Left colon (tissue), 2 donors: ENCODE results near the gene ACTL7B. TPM values are rescaled to one million over a fixed set of nuclear protein-coding genes. Genes with fewer than 3 reads are reported as not detected.
"Not testable (repeated sequence)": the region's sequence is repeated elsewhere in the genome, so short reads cannot be mapped to it uniquely, and the experiment has no call there.

Experiments used
- ATAC-seq: fragments of 200-7000 bp; cut with Tn5 transposase; one replicate; pipeline ENCODE4 v1.9.1; 2020; ENCODE audit warnings: mild to moderate bottlenecking, moderate library complexity
- DNase-seq, 2 donors: peaks; one replicate each; pipeline ENCODE4 v3.0.0-alpha.2; 2020
- intact Hi-C, 2 donors: fragments of 100-400 bp; cut with DNase I in 1 of 2; cut with micrococcal nuclease in 1 of 2; formaldehyde crosslinking; loops; one replicate each; pipeline versions ENCODE4 v1.11.2 to v1.14.0; 2022; cut with DNase I, micrococcal nuclease
- long read RNA-seq: library from polyadenylated mRNA; unstranded; transcript quantifications from one replicate; pipeline ENCODE4 v2.0.0, GENCODE V29; 2021
- total RNA-seq, 2 donors: library from RNA; stranded (reverse); fragmentation: NEBNext Ultra II Directional; extraction: Animal tissue kit (Norgen Biotek cat#: 25700); gene quantifications; one replicate each; pipeline ENCODE4 v1.2.1, GENCODE V29; 2021
- donor health status: DM: no; HTN: no; CAD: no.
- donor health status: DM: yes; HTN: yes; CAD: no.

The ACTL7B gene
- not detected for total RNA-seq
- long read RNA-seq, result 0 reads

GRCh38 chr9:108855888-108856287 is at the start of gene ACTL7B:
Gene ACTL7B (minus strand): TSS chr9:108855986. CDS start chr9:108855930, 56 bp downstream.
- intact Hi-C loops, result no loop called here
- DNase-seq (no peak), ATAC-seq (no peak)

DNA sequence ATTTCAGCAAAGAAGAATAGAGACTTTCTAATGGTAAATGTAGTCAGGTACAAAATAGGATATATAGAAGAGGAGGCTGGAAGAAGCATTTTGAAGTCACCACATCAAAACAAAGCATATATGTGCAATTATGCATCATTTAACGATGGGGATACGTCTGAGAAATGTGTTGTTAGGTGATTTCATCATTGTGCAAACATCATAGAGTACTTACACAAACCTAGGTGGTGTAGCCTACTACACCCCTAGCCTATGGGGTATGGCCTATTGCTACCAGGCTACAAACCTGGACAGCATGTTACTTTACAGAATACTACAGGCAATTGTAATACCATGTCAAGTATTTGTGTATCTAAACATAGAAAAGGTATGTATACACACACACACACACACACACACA is 49.7 kb upstream of the ACTL7B start:
- DNase-seq (no peak), ATAC-seq (no peak)
- intact Hi-C loops, result no loop called here

DNA sequence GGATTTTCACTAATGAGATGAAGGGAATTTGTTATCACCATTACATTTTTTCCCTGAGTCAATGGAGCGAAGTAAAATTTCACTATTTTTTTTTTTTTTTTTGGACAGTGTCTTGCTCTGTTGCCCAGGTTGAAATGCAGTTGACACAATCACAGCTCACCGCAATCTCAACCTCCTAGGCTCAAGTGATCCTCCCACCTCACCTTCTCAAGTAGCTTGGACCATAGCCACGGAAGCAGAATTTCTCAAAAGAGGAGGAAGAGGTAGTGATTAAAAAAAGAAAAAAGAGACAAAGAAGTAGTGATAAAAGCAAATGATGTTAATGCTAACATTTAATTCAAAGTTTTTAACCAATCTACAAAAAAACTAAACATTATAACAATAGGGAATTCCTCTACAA is 48.4 kb upstream of the ACTL7B start:
- intact Hi-C loops, result no loop called here
- ATAC-seq (no peak), DNase-seq (no peak)

DNA sequence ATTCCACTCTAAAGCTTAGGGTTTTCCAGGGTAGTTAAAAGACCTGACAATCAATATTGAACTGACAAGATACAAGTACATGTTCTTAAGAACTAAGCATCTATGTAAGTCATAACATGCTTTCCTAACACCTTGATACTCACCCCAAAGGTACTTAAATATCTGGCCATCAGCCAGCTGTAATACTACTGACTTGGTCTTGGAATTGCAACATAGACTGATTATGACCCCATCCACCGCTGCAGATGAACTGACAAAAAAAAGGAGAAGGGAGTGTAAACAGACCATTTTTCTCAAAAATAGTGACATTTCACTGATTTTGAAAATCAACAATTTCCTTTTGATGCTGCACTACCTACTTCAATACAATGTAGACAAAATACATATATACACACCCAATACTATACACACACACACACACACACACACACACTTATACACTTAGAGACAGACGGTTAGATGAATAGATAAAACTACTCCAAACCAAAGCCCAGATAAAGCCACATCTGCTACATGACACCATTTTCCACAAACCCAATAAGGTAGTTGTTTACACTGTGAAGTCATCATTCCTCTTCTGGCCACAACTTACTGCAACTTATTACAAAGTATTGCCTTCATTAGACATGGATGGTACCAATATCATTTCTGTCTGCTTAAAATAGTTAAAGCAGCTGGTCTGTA is 47.8 kb upstream of the ACTL7B start:
- ATAC-seq, result no peak
- intact Hi-C loops, result no loop called here

DNA sequence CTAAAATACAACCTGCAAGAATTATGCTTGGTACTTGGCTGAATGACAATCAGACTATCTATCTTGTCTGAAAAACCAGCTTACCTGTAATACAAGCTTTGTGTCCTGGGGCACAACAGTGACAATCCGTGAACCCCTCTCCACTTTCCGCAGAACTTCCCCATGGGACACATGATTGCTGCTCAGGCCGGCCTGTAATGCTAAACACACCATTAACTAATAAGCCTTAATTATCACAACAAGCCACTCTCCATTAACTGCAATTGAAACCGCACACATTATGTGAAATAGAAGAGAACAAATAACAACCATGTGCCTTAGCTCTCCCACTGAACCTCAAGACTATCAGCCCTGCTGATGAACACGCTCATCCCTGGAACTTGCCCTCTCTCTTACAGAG is 44.4 kb upstream of the ACTL7B start:
- ATAC-seq, result no peak
- DNase-seq, result no peak
- intact Hi-C loops, result no loop called here

More for the DNA sequence above, 47.8 kb upstream of the ACTL7B start:
- no peak for DNase-seq

GRCh38 chr9:108899023-108899695 is 43.4 kb upstream of the ACTL7B start:
- ATAC-seq, intact Hi-C loops, DNase-seq: not testable (repeated sequence)

DNA sequence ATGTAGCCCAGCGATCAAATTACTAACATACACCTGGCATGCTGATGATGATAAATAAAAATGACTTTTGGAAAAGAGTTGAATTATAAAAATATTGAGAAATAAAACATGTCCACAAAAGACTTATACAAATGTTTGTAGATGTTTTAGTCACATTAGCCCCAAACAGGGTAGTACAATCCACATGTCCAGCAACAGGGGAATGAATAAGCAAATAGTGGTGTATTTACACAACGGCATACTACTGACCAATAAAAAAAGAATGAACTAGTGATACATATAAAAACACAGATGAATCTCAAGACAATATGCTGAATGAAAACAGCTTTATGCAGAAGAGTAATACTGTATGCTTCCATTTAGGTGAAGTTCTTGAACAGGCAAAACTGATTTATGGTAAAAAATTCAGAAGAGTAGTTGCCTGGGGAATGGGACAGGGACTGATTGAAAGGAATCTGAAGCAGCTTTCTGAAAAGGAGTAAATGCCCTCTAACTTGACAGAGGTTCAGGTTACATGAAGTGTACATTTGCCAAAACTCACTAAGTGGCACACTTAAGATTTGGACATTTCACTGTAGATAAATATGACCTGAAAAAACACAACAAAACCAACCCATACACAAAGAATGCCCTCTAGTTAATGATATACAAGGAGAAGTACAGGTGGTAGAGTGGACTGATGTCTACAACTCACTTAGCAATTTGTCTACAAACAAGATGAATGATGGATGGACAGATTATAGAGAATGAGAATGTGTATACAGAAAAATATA is 41.7 kb upstream of the ACTL7B start:
- ATAC-seq, result no peak
- no peak for DNase-seq
- intact Hi-C loops, result no loop called here

GRCh38 chr9:108894225-108894997 is 38.6 kb upstream of the ACTL7B start:
- ATAC-seq, result no peak
- intact Hi-C loops, result no loop called here
- no peak for DNase-seq

DNA sequence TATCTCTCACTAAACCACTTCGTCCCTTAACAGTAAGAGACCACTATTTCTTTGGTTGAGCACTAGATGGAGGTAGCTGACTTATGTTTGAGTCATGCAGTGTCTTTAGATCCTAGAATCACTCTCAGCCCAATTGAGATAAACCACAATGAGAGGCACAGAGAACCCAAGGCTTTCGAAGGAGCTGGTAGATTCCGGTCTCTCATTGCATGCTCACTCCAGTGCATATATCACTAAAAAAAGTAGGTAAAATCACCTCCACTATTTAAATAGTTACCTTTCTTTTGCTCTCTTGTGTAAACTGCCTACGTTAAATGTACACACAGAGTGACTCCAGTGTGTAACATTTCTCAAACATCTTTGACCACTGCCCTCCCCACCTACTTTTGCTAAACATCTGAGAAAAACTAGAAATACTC is 33.9 kb upstream of the ACTL7B start:
- ATAC-seq, result no peak
- DNase-seq, result no peak
- intact Hi-C loops, result no loop called here

DNA sequence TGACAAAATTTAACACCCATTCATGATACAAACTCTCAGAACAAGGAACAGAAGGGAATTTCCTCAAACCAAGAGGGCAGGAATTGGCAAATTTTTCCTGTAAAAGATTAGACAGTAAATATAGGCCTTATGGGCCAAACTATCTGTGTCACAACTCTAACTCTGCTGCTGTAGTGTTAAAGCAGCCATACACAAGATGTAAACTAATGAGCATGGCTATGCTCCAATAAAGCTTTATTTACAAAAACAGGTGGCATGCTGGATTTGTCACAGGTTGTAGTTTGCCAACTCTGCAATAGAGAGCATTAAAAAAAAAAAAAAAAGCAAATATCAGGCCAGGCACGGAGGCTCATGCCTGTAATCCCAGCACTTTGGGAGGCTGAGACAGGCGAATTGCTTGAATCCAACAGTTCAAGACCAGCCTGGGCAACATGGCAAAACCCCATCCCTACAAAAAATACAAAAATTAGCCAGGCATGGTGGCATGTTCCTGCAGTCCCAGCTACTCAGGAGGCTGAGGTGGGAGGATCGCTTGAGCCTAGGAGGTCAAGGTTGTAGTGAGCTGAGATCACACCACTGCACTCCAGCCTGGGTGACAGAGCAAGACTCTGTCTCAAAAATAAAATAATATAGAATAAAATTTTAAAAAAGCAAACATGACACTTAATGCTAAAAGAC is 30.9 kb upstream of the ACTL7B start:
- intact Hi-C loops, DNase-seq: not testable (repeated sequence)
- peak; percentile 42 for ATAC-seq

GRCh38 chr9:108885643-108886348 is 30.0 kb upstream of the ACTL7B start:
- DNase-seq (peak; percentile 15 to 41), ATAC-seq (peak; percentile 69)
- intact Hi-C loops, result no loop called here

- intact Hi-C loops, result no loop called here
- ATAC-seq, result no peak
- no peak for DNase-seq
These were observed 28.9 kb upstream of the ACTL7B start for GRCh38 chr9:108884701-108885100.

GRCh38 chr9:108883085-108883484 is 27.3 kb upstream of the ACTL7B start:
- DNase-seq (no peak), ATAC-seq (no peak)
- intact Hi-C loops, result no loop called here

DNA sequence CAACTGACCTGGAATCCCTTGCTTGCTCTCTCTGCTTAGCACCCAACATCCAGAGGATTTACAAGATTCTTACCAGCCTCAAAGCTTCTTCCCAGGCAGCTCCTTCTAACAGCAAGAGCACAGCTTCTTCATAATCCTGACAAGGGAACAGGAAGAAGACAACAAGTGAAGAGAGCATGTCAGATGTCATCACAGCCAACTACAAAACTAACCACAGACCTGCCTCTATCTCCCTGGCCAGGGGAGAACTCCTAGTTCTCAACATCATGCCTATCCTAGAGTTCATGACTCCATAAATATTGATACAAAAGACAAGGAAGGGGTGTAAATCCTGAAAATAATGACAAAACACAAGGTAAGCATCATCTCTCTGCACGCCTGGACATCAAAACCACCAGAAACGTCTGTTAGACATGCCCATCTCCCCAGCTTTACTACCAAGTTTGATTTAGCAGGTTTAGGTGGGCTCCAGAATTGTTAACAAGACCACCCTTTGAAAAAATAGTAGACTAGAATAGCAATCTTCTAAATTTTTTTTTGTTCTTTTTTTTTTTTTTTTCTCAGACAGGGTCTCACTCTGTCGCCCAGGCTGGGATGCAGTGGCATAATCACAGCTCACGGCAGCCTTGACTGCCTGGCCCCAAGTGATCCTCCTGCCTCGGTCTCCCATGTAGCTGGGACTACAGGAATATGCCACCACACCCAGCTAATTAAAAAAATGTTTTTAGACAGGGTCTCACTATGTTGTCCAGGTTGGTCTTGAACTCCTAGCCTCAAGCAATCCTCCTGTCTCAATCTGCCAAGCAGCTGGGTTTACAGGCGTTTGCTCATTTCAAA is 26.5 kb upstream of the ACTL7B start:
- DNase-seq, result no peak
- ATAC-seq, result no peak
- intact Hi-C loops, result no loop called here

DNA sequence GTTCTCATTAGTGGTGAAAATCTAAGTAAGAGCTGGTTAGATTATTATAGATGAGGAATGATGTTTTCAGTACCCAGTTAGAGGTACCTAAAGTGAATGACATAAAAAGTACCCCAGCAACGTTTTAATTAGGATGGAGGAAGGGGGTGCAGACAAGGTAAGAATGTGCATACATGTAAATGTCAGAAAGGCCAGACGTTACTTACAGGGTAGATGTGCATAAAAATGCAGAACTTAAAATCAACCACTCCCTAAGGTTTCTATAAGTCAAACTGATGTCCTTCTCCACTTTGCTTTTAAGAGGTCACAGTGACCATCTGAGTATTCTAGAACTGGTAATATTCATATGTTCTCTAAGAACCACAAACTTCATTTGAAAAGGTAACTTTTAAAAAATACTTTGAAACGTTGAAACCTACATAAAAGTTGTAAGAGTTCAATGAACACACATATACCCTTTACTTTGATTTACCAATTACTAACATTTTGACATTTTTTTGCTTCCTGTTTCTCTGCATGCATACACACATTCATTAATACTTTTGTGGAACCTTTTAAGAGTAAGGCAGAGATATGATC is 25.0 kb upstream of the ACTL7B start:
- intact Hi-C loops, result no loop called here
- no peak for ATAC-seq
- no peak for DNase-seq

- DNase-seq (no peak), ATAC-seq (no peak)
- intact Hi-C loops, result no loop called here
These were observed 21.7 kb upstream of the ACTL7B start for GRCh38 chr9:108877524-108877923.

GRCh38 chr9:108876425-108876824 is 20.6 kb upstream of the ACTL7B start:
- no peak for ATAC-seq
- intact Hi-C loops, result no loop called here
- no peak for DNase-seq
